A673 (cell line): Measurements from ENCODE around the gene STK17A. TPM values are rescaled to one million over a fixed set of nuclear protein-coding genes. Genes with fewer than 3 reads are reported as not detected.

Source experiments
- BruUV-seq: library from RNA; stranded (reverse); fragments of 400-500 nt; replicated peaks from 2 replicates; lab custom pipeline; 2021; lab: Mats Ljungman, UMichigan
- CTCF ChIA-PET: fragments of 300-600 bp; sonication (Branson Sonifier 250); formaldehyde crosslinking; loops from one replicate; lab custom pipeline; 2022; ENCODE audit warnings: antibody characterized with exemption; lab: Charles Lee
- POLR2A ChIA-PET: fragments of 300-600 bp; sonication (Branson Sonifier 250); formaldehyde crosslinking; loops from one replicate; lab custom pipeline; 2022; ENCODE audit warnings: antibody characterized with exemption; ENCODE audit not compliant: low non-redundant PET; lab: Charles Lee
- DNase-seq: peaks from one replicate; pipeline ENCODE4 v3.0.0-alpha.2; 2015; ENCODE audit warnings: low spot score
- H3K27ac ChIP-seq: fragments of 200-600 bp; sonication (generic); 2 replicates; pipeline ENCODE4 v1.5.1; 2016; ENCODE audit warnings: mixed run types, low read depth, mild to moderate bottlenecking, mixed read lengths, antibody characterized with exemption, low read length; ENCODE audit not compliant: poor library complexity, severe bottlenecking
- H3K27me3 ChIP-seq: fragments of 200-600 bp; sonication (generic); replicated peaks from 2 replicates; pipeline ENCODE4 v1.6.1; 2017; ENCODE audit warnings: mixed run types, low read depth, mild to moderate bottlenecking, mixed read lengths, antibody characterized with exemption, low read length; ENCODE audit not compliant: insufficient read depth, poor library complexity
- H3K36me3 ChIP-seq: fragments of 200-600 bp; sonication (generic); 2 replicates; pipeline ENCODE4 v1.6.1; 2016; ENCODE audit warnings: mixed run types, mild to moderate bottlenecking, mixed read lengths, antibody characterized with exemption, low read length; ENCODE audit not compliant: insufficient read depth, poor library complexity, severe bottlenecking
- H3K4me1 ChIP-seq: fragments of 200-600 bp; sonication (generic); 2 replicates; pipeline ENCODE4 v1.6.1; 2017; ENCODE audit warnings: mixed run types, mild to moderate bottlenecking, mixed read lengths, antibody characterized with exemption, low read length; ENCODE audit not compliant: insufficient read depth, poor library complexity, severe bottlenecking
- H3K4me3 ChIP-seq: fragments of 200-600 bp; sonication (generic); 2 replicates; pipeline ENCODE4 v1.5.1; 2016; ENCODE audit warnings: low read depth, mixed run types, mild to moderate bottlenecking, mixed read lengths, low read length; ENCODE audit not compliant: poor library complexity, severe bottlenecking
- H3K9me3 ChIP-seq: fragments of 200-600 bp; sonication (generic); 2 replicates; pipeline ENCODE4 v1.6.1; 2016; ENCODE audit warnings: mixed run types, low read depth, mild to moderate bottlenecking, mixed read lengths, antibody characterized with exemption, low read length; ENCODE audit not compliant: poor library complexity, severe bottlenecking
- EZH2 ChIP-seq: fragments of 200-600 bp; sonication (generic); IDR thresholded peaks from 2 replicates; pipeline ENCODE4 v1.6.1; 2017; ENCODE audit warnings: borderline replicate concordance, low read depth, mild to moderate bottlenecking, mixed read lengths, antibody characterized with exemption, low read length; ENCODE audit not compliant: poor library complexity, severe bottlenecking
- intact Hi-C: fragments of 100-400 bp; cut with micrococcal nuclease; formaldehyde crosslinking; loops from one replicate; pipeline ENCODE4 v1.10.0; 2022; ENCODE audit not compliant: unreplicated experiment
- total RNA-seq: library from RNA; stranded (reverse); gene quantifications from 2 replicates; pipeline ENCODE4 v1.2.3, GENCODE V29; 2021
- TF ChIP-seq, protein P1 (sequence below): fragments of 300-800, 200-600 bp; sonication (generic); conservative IDR thresholded peaks from 2 replicates; pipeline ENCODE4 v1.5.1; 2017; ENCODE audit warnings: low read depth, mild to moderate bottlenecking, antibody characterized with exemption, low read length, moderate library complexity, mixed read lengths

Gene STK17A
- total RNA-seq, 1 experiment from 2014 or later: 27.3 TPM

DNA sequence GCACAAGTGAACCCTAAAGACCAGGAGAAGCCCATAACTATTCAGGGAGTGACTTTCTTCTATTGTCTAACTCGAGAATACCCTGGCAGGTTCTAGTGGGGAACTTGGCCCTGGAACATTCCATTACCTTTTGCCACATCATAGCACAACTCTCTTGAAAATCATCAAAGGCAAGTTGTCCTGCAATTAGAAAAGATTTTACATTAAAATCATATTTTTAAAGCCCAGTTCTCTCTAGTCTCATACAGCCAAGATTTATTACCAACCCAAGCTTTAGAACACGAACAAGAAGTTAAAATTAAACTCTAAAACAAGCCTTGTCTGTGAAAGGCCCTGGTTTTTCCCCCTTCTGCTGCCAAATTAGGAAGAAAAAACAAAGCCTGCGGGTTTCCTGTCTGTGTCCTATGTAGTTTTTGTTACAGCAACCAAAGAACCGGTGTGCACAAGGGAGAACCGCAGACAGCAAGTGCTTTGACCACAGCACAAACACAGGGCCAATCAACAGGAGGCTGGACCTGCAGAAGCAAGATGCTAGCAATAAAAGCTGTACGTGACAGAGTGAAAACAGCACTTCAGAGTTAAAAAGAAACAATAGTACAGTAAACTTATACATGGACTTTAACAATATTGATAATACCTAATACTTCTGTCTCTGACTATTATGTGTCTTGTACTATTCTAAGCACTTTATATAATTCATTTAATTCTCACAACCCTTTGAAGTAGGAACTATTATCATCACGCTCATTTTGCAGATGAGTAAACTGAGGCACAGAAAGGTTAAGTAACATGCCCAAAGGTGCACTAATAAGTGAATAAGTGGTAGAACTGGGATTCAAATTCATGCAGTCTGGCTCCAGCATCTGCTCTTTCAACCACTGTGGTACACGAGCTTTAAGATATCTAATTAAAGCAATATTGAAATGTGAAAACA, 65.8 kb downstream of the STK17A start:
- POLR2A ChIA-PET: interaction anchor here (1.2 kb wide), 1 partner anchor 66 kb away, joined by 3 read pairs; the partner anchor contains the start of gene STK17A
- no peak for TF ChIP-seq EZH2
- TF ChIP-seq, protein P1, sequence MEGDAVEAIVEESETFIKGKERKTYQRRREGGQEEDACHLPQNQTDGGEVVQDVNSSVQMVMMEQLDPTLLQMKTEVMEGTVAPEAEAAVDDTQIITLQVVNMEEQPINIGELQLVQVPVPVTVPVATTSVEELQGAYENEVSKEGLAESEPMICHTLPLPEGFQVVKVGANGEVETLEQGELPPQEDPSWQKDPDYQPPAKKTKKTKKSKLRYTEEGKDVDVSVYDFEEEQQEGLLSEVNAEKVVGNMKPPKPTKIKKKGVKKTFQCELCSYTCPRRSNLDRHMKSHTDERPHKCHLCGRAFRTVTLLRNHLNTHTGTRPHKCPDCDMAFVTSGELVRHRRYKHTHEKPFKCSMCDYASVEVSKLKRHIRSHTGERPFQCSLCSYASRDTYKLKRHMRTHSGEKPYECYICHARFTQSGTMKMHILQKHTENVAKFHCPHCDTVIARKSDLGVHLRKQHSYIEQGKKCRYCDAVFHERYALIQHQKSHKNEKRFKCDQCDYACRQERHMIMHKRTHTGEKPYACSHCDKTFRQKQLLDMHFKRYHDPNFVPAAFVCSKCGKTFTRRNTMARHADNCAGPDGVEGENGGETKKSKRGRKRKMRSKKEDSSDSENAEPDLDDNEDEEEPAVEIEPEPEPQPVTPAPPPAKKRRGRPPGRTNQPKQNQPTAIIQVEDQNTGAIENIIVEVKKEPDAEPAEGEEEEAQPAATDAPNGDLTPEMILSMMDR: no peak
- peak overlapping the region; percentile 84 for H3K27ac ChIP-seq
- H3K4me3 ChIP-seq: no peak overlapping the region
- no TSS peak for BruUV-seq
- CTCF ChIA-PET: interaction anchor here (0.9 to 1.0 kb wide), 3 partner anchors 49 to 66 kb away, joined by 3 to 7 read pairs (median 3); partner anchors contain the start of gene STK17A
- DNase-seq: no peak
- peaks cover 53% of the 10 kb centered on the region for H3K4me1 ChIP-seq
- intact Hi-C loops: no loop called here
- H3K9me3 ChIP-seq: no peaks in the 10 kb centered on the region
- H3K36me3 ChIP-seq: peaks cover 11% of the 10 kb centered on the region
- H3K27me3 ChIP-seq: no peaks in the 10 kb centered on the region

DNA sequence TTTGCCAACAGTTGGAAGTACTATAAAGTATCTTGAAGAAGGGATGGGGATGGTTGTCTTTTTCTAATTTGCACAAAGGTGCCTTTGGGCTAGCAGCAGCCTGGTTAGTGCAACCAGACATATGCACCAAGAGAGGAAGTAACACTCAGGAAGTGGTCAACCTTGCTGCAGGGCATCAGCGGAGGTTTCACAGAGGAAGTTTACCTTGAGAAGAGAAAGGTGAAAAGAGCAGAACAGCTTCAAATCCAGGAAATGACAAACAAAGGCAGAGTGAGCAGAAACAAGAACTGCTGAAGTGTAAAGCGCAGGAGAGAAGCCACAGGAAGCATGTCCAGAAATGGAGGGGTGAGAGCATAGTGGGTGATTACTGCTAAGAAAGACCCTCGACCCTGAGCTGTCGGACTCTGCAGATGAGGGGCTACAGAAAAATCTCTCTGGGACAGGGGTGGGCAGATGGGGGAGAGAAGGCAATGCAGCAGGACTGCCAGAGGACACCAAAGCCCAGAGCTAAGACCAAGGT, 66.9 kb downstream of the STK17A start:
- no peak for TF ChIP-seq EZH2
- TF ChIP-seq, protein P1: no peak
- intact Hi-C loops: no loop called here
- Histone ChIP-seq H3K9me3 (no peaks in the 10 kb centered on the region), H3K27me3 (no peaks in the 10 kb centered on the region), H3K4me3 (no peak overlapping the region), H3K27ac (no peak overlapping the region), H3K4me1 (peaks cover 53% of the 10 kb centered on the region), H3K36me3 (peaks cover 7% of the 10 kb centered on the region)
- BruUV-seq: no TSS peak
- CTCF ChIA-PET: no interaction called here
- DNase-seq: no peak
- POLR2A ChIA-PET: no interaction called here

DNA sequence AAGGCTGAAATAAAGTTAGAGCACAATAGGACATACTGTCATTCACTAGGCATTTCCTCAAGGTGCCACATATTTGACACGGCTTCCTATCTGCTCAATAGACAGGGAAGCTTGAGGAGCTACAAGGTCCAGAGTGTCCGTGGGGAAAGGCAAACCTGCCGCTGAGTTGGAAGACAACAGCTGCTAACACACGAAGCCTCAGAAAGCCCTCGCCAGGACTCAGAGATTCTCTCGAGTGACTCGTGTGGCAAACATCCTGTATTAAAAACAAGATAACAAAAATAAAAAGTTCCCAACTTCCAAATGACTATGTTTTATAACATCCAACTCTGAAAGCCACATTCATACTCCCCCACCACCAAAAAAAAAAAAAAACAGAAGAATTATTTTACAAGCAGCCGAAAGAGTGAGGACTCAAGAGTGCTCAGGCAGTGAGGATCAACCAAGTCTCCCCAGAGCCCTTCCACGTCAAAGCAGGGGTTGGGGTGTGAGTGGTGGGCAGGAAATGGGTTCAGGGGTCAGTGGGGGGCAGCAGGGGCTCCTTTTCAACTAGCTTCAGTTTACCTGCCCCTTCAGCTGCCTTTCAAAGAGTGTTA, 67.6 kb downstream of the STK17A start:
- TF ChIP-seq, protein P1: no peak
- no peak for TF ChIP-seq EZH2
- ChIA-PET CTCF (no interaction called here), POLR2A (no interaction called here)
- Histone ChIP-seq H3K36me3 (peaks cover 7% of the 10 kb centered on the region), H3K4me3 (no peak overlapping the region), H3K9me3 (no peaks in the 10 kb centered on the region), H3K27ac (peak overlapping the region; percentile 56), H3K4me1 (peaks cover 53% of the 10 kb centered on the region), H3K27me3 (no peaks in the 10 kb centered on the region)
- BruUV-seq: no TSS peak
- DNase-seq: peak; percentile 24
- intact Hi-C loops: no loop called here
